ENCODE data around the gene ATP2B2.

Gene ATP2B2

GRCh38 chr3:10312861-10313260 lies 192.5 kb downstream of the ATP2B2 start:
- Histone ChIP-seq H3K36me3 (ENCODE audit: insufficient read depth, low read length) (peaks cover 90% of the 10 kb centered on the region), H3K27ac (ENCODE audit: low read length) (no peak overlapping the region), H2AFZ (ENCODE audit: low read depth, low read length) (no peak overlapping the region), H4K20me1 (ENCODE audit: insufficient read depth, low read length) (peaks cover 7% of the 10 kb centered on the region; the same call in 1 of the 2 replicates), H3K4me1 (ENCODE audit: insufficient read depth, low read length) (no peaks in the 10 kb centered on the region), H3K79me2 (ENCODE audit: insufficient read depth, low read length) (peaks cover 5% of the 10 kb centered on the region), H3K9me3 (ENCODE audit: insufficient read depth, low read length, severe bottlenecking) (no peaks in the 10 kb centered on the region), H3K4me2 (ENCODE audit: insufficient read depth, low read length) (no peak overlapping the region), H3K9ac (ENCODE audit: low read depth, low read length) (no peak overlapping the region), H3K4me3 (ENCODE audit: low read depth in 1 of 2, low read length in 2 of 2) (no peak overlapping the region), H3K27me3 (ENCODE audit: insufficient read depth, low read length, poor library complexity) (no peaks in the 10 kb centered on the region)
- TF ChIP-seq, protein P1, sequence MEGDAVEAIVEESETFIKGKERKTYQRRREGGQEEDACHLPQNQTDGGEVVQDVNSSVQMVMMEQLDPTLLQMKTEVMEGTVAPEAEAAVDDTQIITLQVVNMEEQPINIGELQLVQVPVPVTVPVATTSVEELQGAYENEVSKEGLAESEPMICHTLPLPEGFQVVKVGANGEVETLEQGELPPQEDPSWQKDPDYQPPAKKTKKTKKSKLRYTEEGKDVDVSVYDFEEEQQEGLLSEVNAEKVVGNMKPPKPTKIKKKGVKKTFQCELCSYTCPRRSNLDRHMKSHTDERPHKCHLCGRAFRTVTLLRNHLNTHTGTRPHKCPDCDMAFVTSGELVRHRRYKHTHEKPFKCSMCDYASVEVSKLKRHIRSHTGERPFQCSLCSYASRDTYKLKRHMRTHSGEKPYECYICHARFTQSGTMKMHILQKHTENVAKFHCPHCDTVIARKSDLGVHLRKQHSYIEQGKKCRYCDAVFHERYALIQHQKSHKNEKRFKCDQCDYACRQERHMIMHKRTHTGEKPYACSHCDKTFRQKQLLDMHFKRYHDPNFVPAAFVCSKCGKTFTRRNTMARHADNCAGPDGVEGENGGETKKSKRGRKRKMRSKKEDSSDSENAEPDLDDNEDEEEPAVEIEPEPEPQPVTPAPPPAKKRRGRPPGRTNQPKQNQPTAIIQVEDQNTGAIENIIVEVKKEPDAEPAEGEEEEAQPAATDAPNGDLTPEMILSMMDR (IDR thresholded peaks at IDR 0.05; ENCODE audit: borderline replicate concordance, extremely low read depth, low read length, poor library complexity, severe bottlenecking), result no peak
- TF ChIP-seq EZH2 (IDR thresholded peaks at IDR 0.05; ENCODE audit: borderline replicate concordance, low read depth, low read length, severe bottlenecking), result no peak
- ATAC-seq (ENCODE audit: insufficient read depth, low read depth) (no peak), DNase-seq (no peak)

- H3K9me3 ChIP-seq (ENCODE audit: insufficient read depth, low read length, severe bottlenecking), result no peaks in the 10 kb centered on the region
- no peak overlapping the region for H3K4me2 ChIP-seq (ENCODE audit: insufficient read depth, low read length)
- ATAC-seq (ENCODE audit: insufficient read depth, low read depth), result no peak
- no peak for DNase-seq
- no peaks in the 10 kb centered on the region for H3K27me3 ChIP-seq (ENCODE audit: insufficient read depth, low read length, poor library complexity)
- no peaks in the 10 kb centered on the region for H3K4me1 ChIP-seq (ENCODE audit: insufficient read depth, low read length)
- H3K79me2 ChIP-seq (ENCODE audit: insufficient read depth, low read length), result peaks cover under 1% of the 10 kb centered on the region; the same call in 1 of the 2 replicates
- no peak overlapping the region for H3K9ac ChIP-seq (ENCODE audit: low read depth, low read length)
- H3K27ac ChIP-seq (ENCODE audit: low read length), result no peak overlapping the region
- no peak overlapping the region for H2AFZ ChIP-seq (ENCODE audit: low read depth, low read length)
- TF ChIP-seq, protein P1 (IDR thresholded peaks at IDR 0.05; ENCODE audit: borderline replicate concordance, extremely low read depth, low read length, poor library complexity, severe bottlenecking), result no peak
- TF ChIP-seq EZH2 (IDR thresholded peaks at IDR 0.05; ENCODE audit: borderline replicate concordance, low read depth, low read length, severe bottlenecking), result no peak
- no peak overlapping the region for H3K4me3 ChIP-seq (ENCODE audit: low read depth in 1 of 2, low read length in 2 of 2)
- H3K36me3 ChIP-seq (ENCODE audit: insufficient read depth, low read length), result peaks cover 90% of the 10 kb centered on the region
- peaks cover 3% of the 10 kb centered on the region; the same call in 1 of the 2 replicates for H4K20me1 ChIP-seq (ENCODE audit: insufficient read depth, low read length)
Observed at GRCh38 chr3:10312391-10312790, 193.0 kb downstream of the ATP2B2 start.

GRCh38 chr3:10311710-10312109 lies 193.7 kb downstream of the ATP2B2 start:
- H3K4me2 ChIP-seq (ENCODE audit: insufficient read depth, low read length), result no peak overlapping the region
- H3K27me3 ChIP-seq (ENCODE audit: insufficient read depth, low read length, poor library complexity), result no peaks in the 10 kb centered on the region
- no peak for TF ChIP-seq EZH2 (IDR thresholded peaks at IDR 0.05; ENCODE audit: borderline replicate concordance, low read depth, low read length, severe bottlenecking)
- TF ChIP-seq, protein P1 (IDR thresholded peaks at IDR 0.05; ENCODE audit: borderline replicate concordance, extremely low read depth, low read length, poor library complexity, severe bottlenecking), result no peak
- ATAC-seq (ENCODE audit: insufficient read depth, low read depth) (0 out of 3 replicates have a peak, but pooled peaks have one; percentile 5), DNase-seq (no peak)
- H3K9me3 ChIP-seq (ENCODE audit: insufficient read depth, low read length, severe bottlenecking), result no peaks in the 10 kb centered on the region
- no peaks in the 10 kb centered on the region for H3K4me1 ChIP-seq (ENCODE audit: insufficient read depth, low read length)
- no peaks in the 10 kb centered on the region; the same call in 1 of the 2 replicates for H3K79me2 ChIP-seq (ENCODE audit: insufficient read depth, low read length)
- H2AFZ ChIP-seq (ENCODE audit: low read depth, low read length), result no peak overlapping the region
- no peak overlapping the region for H3K4me3 ChIP-seq (ENCODE audit: low read depth in 1 of 2, low read length in 2 of 2)
- no peak overlapping the region for H3K27ac ChIP-seq (ENCODE audit: low read length)
- no peak overlapping the region for H3K9ac ChIP-seq (ENCODE audit: low read depth, low read length)
- peaks cover 2% of the 10 kb centered on the region; the same call in 1 of the 2 replicates for H4K20me1 ChIP-seq (ENCODE audit: insufficient read depth, low read length)
- H3K36me3 ChIP-seq (ENCODE audit: insufficient read depth, low read length), result peaks cover 89% of the 10 kb centered on the region
